ENCODE data around the gene ATP5F1B. TPM values are rescaled to one million over a fixed set of nuclear protein-coding genes. Genes with fewer than 3 reads are reported as not detected.
A peak's percentile ranks its signal among the peaks of the same experiment; 100 is the strongest.
"Not testable (repeated sequence)": the region's sequence is repeated elsewhere in the genome, so short reads cannot be mapped to it uniquely, and the experiment has no call there.

ATP5F1B gene
- total RNA-seq, 1 experiment from 2014 or later: 764 TPM

GRCh38 chr12:56648023-56648422 is 2.2 kb upstream of the ATP5F1B start:
- not testable (repeated sequence) for DNase-seq (ENCODE audit: low read depth)

- no peak for DNase-seq (ENCODE audit: low read depth)
These were observed 525 bp downstream of the ATP5F1B start for GRCh38 chr12:56645201-56645716.

- DNase-seq (ENCODE audit: low read depth): no peak
These were observed 1.1 kb downstream of the ATP5F1B start for GRCh38 chr12:56644654-56645053.

- no peak for DNase-seq (ENCODE audit: low read depth)
These were observed 4.6 kb downstream of the ATP5F1B start for GRCh38 chr12:56641219-56641618.

GRCh38 chr12:56637621-56638020 is 8.2 kb downstream of the ATP5F1B start:
- no peak for DNase-seq (ENCODE audit: low read depth)

- peak; percentile 99 for DNase-seq (ENCODE audit: low read depth)
These were observed 8.9 kb downstream of the ATP5F1B start for GRCh38 chr12:56636675-56637540.

GRCh38 chr12:56635806-56636674 is 9.7 kb downstream of the ATP5F1B start:
- DNase-seq (ENCODE audit: low read depth): peak; percentile 93

- DNase-seq (ENCODE audit: low read depth): peak; percentile 88
These were observed 10.7 kb downstream of the ATP5F1B start for GRCh38 chr12:56634837-56635791.

- DNase-seq (ENCODE audit: low read depth): peak; percentile 59
These were observed 11.4 kb downstream of the ATP5F1B start for GRCh38 chr12:56634242-56634836.

GRCh38 chr12:56633468-56634241 is 12.1 kb downstream of the ATP5F1B start:
- no peak for DNase-seq (ENCODE audit: low read depth)

GRCh38 chr12:56632701-56633467 is 12.9 kb downstream of the ATP5F1B start:
- no peak for DNase-seq (ENCODE audit: low read depth)

GRCh38 chr12:56631790-56632700 is 13.7 kb downstream of the ATP5F1B start:
- peak; percentile 59 for DNase-seq (ENCODE audit: low read depth)

- peak; percentile 90 for DNase-seq (ENCODE audit: low read depth)
These were observed 15.6 kb downstream of the ATP5F1B start, which contains the start of gene BAZ2A for GRCh38 chr12:56630180-56630632. BAZ2A (minus strand) TSS chr12:56630326; CDS start chr12:56617530, 12,796 bp downstream.

GRCh38 chr12:56629459-56630179 is 16.2 kb downstream of the ATP5F1B start:
- DNase-seq (ENCODE audit: low read depth): peak; percentile 29

- peak; percentile 58 for DNase-seq (ENCODE audit: low read depth)
These were observed 16.9 kb downstream of the ATP5F1B start for GRCh38 chr12:56628671-56629458.

GRCh38 chr12:56626701-56627100 is 19.1 kb downstream of the ATP5F1B start:
- DNase-seq (ENCODE audit: low read depth): no peak

All from Daoy (cell line).